ENCODE results near the gene ELMO1.
"Not testable (repeated sequence)": the region's sequence is repeated elsewhere in the genome, so short reads cannot be mapped to it uniquely, and the experiment has no call there.

Gene ELMO1

GRCh38 chr7:37149773-37150124 is 298.9 kb downstream of the ELMO1 start:
- TF ChIP-seq, protein P1, sequence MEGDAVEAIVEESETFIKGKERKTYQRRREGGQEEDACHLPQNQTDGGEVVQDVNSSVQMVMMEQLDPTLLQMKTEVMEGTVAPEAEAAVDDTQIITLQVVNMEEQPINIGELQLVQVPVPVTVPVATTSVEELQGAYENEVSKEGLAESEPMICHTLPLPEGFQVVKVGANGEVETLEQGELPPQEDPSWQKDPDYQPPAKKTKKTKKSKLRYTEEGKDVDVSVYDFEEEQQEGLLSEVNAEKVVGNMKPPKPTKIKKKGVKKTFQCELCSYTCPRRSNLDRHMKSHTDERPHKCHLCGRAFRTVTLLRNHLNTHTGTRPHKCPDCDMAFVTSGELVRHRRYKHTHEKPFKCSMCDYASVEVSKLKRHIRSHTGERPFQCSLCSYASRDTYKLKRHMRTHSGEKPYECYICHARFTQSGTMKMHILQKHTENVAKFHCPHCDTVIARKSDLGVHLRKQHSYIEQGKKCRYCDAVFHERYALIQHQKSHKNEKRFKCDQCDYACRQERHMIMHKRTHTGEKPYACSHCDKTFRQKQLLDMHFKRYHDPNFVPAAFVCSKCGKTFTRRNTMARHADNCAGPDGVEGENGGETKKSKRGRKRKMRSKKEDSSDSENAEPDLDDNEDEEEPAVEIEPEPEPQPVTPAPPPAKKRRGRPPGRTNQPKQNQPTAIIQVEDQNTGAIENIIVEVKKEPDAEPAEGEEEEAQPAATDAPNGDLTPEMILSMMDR (IDR thresholded peaks at IDR 0.05; ENCODE audit: extremely low read depth, insufficient read depth, missing control alignments): no peak
- in situ Hi-C loops (cut with MboI; ENCODE audit: low pct_unique_long_range_greater_than_20kb, low sequenced_read_pairs, unreplicated experiment): no loop called here
- no peak for DNase-seq (ENCODE audit: low spot score)

- peak; percentile 18 for DNase-seq (ENCODE audit: low spot score)
- TF ChIP-seq, protein P1 (IDR thresholded peaks at IDR 0.05; ENCODE audit: extremely low read depth, insufficient read depth, missing control alignments): no peak
- in situ Hi-C loops (cut with MboI; ENCODE audit: low pct_unique_long_range_greater_than_20kb, low sequenced_read_pairs, unreplicated experiment): no loop called here
These were observed 299.5 kb downstream of the ELMO1 start for GRCh38 chr7:37149051-37149772.

DNA sequence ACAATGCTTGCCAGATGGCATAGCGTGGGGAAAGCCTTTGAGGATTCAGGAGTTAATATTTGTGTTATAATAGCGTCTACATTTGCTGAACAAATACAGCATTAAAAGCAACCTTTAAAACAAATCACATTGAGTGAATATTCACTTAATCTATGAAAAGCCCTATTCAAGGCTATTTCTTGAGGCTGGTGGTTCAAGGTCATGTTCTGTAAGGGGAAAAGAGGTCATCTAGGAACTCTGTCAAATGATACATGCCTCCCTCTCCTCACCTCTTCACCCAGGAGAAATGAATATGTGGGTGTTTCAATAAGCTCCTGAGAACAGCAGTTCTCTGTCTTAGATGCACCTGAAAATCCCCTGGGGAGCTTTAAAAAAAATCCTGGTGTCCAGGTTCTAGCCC is 303.0 kb downstream of the ELMO1 start:
- in situ Hi-C loops (cut with MboI; ENCODE audit: low pct_unique_long_range_greater_than_20kb, low sequenced_read_pairs, unreplicated experiment): no loop called here
- no peak for DNase-seq (ENCODE audit: low spot score)
- TF ChIP-seq, protein P1 (IDR thresholded peaks at IDR 0.05; ENCODE audit: extremely low read depth, insufficient read depth, missing control alignments): no peak

DNA sequence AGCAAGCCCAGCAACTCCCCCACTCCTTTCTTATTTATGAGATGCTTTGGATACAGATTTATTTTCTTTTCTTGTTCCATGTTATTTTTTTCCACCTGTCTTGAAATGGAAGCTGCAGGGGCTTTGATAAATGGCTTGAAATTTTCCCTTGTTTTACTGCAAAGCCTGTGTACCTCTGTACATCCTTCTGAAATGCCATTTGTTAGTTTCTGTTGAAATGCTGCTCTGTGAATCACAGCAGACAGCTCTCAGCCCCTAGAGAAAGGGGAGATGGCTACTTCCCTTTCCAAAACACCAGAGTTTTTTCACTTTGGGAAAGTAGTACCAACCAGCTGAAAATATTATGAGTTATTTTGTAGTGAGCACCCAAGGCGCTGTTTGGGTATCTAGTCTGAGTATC is 304.2 kb downstream of the ELMO1 start:
- in situ Hi-C loops (cut with MboI; ENCODE audit: low pct_unique_long_range_greater_than_20kb, low sequenced_read_pairs, unreplicated experiment): no loop called here
- TF ChIP-seq, protein P1 (IDR thresholded peaks at IDR 0.05; ENCODE audit: extremely low read depth, insufficient read depth, missing control alignments): no peak
- no peak for DNase-seq (ENCODE audit: low spot score)

DNA sequence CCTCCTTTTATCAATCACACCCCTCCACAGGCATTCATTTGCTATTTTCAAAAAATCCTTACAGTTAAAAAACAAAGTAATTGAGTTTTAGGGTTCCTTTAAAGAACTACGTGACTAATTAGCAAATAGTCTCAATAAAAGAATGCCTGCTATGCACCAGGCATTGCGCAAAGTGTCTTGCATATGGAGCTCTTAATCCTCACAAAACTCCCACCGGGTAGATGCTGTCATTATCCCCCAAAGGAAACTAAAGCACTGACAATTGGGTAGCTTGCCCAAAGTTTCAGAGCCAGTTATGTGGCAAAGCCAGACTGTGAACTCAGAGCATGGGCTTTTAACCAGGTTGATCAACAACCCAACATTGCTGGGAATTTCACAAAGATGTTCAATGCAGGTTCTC is 305.7 kb downstream of the ELMO1 start:
- TF ChIP-seq, protein P1 (IDR thresholded peaks at IDR 0.05; ENCODE audit: extremely low read depth, insufficient read depth, missing control alignments): no peak
- in situ Hi-C loops (cut with MboI; ENCODE audit: low pct_unique_long_range_greater_than_20kb, low sequenced_read_pairs, unreplicated experiment): no loop called here
- no peak for DNase-seq (ENCODE audit: low spot score)

DNA sequence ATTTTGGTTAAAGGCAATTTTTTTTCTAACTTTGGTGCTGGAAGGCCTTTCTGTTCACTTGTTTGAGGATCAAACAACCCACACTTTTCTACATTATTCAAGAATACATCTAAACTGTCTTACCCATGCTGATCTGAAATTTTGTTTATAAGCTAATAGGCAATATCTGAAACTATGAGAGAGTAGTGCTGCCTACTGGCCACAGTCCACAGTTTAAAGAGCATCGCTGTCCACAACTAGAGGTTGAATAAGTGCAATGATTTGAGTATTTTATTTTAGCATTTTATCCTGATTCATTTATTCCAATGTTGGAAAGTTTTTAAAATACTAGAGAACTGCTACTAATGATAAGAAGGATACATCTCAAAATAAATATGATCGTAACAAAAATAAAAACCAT is 306.9 kb downstream of the ELMO1 start:
- DNase-seq (ENCODE audit: low spot score): no peak
- in situ Hi-C loops (cut with MboI; ENCODE audit: low pct_unique_long_range_greater_than_20kb, low sequenced_read_pairs, unreplicated experiment): no loop called here
- TF ChIP-seq, protein P1 (IDR thresholded peaks at IDR 0.05; ENCODE audit: extremely low read depth, insufficient read depth, missing control alignments): no peak

DNA sequence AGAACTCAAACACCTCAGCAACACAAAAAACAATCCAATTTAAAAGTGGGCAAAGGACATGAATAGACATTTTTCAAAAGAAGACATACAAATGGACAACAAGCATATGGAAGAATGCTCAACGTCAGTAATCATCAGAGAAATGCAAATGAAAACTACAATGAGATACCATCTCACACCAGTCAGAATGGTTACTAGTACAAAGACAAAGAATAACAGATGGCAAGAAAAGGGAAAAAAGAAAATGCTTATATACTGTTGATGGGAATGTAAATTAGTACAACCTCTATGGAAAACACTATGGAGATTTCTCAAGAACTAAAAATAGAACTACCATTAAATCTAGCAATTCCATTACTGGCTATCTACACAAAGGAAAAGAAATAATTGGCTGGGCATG is 314.8 kb downstream of the ELMO1 start:
- DNase-seq (ENCODE audit: low spot score); in situ Hi-C loops (cut with MboI; ENCODE audit: low pct_unique_long_range_greater_than_20kb, low sequenced_read_pairs, unreplicated experiment): not testable (repeated sequence)

Data from GM13977 (cell line).